Stimulated activated CD8-positive, alpha-beta memory T cell treated with anti-CD3 and anti-CD28 coated beads, Interleukin-4, amount 100 ng/mL, for 24 hours (primary cell): ENCODE results near the gene UBE2I.

ENCODE experiments used
- DNase-seq: peaks from one replicate; pipeline ENCODE4 v3.0.0-alpha.2; 2020; ENCODE audit warnings: low read depth

The UBE2I gene

GRCh38 chr16:1361685-1362360 lies 52.4 kb downstream of the UBE2I start:
- DNase-seq: no peak

DNA sequence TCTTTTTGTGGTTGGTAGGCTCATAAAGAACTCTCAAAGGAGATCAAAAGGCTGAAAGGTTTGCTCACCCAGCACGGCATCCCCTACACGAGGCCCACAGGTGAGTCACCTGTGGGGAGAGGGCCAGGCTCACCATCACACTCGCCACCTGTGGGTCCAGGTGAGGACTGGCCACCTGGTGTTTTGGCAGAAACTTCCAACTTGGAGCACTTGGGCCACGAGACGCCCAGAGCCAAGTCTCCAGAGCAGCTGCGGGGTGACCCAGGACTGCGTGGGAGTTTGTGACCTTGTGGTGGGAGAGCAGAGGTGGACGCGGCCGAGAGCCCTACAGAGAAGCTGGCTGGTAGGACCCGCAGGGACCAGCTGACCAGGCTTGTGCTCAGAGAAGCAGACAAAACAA lies 53.4 kb downstream of the UBE2I start:
- no peak for DNase-seq

DNA sequence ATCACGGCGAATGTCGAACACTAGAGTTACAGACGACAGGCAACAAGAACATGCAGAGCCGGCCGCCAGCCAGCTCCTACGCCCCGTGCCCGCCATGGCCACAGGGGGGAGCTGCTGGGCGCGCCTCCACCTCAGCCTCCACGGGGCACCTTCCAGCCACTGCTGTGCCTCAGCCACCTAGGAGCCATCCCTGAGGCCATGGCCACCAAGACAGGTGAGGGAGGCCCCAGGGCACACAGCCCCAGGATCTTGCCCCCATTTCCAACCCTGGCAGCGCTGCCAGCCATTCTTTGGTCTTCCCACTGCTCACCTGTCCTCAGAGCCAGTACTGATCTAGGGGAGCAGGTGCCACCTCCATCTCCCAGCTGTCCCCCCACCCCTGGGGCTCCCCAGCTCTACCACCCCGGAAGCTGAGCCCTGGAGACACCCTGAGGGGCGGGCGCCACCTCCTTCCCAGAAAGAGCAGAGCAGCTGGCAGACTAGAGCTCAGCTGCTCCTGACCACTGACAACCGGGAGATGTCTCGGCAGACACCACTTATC lies 54.1 kb downstream of the UBE2I start:
- peak; percentile 58 for DNase-seq

DNA sequence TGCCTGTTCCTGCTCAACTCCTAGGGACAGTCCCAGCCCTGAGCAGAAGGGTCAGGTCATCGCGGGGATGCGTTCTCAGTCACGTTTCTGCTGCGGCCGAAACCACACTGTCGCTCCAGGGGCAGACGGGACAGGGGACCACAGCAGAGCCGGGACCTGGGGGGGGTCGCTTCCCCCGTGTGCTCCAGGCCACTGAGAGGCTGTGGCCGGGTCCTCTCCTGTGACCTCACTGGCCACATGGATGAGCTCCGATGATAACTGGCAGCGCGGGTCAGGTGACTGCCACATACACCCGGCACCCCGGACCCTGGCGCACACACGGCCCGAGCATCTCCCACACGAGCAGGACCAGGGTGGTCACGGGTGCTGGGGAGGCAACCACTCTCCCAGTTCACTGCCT lies 55.1 kb downstream of the UBE2I start:
- DNase-seq: no peak

DNA sequence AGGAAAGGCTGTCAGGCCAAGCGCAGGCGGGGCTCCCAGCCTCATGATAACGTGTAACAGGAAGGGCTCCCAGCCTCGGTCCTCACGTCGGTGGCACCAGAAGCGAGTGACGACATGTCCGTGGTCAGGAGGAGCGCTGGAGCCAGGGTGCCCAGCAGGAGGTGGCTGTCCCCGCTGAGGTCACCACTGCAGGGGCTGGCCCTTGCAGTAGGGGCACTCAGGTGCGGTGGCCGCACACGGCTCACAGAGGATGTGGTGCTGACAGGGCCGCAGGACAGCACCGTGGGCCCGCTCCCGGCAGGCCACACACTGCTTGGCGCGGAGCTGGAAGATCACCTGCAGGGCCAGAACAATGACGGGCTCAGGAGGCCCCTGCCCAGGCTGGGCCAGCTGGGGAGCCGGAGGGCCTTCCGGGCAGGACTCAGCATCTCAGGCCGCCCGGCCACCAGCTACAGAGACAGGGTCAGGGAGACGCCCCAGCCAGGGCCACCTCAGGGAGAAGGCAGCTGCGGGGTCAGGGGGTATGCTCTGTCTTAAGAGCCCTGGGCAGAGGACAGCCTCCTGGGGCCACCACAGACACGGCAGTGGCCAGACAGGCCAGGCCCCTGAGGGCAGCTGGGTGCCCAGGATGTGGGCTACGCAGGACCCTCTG lies 56.8 kb downstream of the UBE2I start:
- DNase-seq: no peak

DNA sequence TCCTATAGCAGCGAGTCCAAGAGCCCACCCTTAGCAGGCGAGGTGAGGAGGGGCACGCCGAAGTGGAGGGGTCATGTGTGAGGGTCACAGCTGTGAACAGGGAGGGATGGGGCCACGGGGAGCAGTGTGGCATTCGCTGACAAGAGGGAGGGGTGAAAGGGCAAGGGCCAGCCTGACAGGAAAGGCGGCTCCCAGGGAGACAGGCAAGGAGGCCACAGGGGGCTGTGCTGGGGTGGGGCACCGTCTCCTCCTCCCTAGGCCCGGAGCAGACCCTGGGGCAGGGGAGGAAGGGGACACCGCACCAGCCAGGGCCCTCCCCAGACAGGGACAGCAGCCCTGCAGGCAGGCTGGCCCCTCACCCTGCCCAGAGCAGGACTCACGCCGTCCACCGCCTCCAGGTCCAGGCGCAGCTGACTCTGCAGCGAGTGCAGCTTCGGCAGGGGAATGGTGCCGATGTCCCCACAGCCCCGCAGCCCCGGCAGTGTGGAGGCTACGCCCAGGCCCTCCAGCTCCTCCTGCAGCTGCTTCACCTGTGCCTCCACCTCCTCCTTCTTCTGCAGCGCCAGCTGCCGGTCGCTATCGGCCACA lies 57.4 kb downstream of the UBE2I start:
- no peak for DNase-seq

GRCh38 chr16:1367486-1368174 lies 58.2 kb downstream of the UBE2I start:
- DNase-seq: no peak

DNA sequence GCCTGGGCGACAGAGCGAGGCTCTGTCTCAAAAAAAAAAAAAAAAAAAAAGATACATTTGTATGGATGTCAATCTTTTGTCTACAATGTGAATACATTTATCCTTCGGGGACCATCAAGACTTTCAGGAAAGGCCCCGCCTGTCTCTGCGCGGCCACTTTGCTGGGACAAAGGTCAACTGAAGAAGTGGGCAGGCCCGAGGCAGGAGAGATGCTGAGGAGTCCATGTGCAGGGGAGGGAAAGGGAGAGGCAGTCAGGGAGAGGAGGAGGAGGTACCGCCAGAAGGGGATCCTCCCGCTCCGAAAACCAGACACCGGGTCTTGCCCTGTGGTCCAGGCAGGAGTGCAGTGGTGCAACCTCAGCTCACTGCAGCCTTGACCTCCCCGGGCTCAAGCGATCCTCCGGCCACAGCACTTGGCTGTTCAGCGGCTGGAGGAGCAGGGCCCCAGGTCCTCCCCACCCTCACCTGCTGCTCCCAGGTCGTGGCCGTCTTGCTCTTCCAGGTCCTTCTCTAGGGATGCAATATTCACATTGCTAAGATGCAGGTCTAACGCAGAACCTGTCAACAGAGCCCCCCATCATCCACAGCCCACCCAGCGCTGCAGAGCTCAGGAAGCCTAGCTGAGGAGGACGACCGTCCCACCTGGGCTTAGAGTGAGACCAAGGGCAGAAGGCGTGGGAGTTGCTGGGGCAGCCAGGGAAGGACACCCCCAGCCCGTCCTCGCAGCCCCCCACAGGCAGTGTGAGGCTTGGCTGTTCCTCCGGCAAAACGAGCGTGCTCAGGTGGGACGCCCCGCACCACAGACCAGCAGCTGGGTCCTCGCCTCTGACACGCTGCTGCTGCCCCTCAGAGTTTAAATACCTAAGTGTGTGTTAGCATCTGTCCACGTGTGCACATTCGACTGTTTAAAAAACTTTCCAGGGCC lies 61.9 kb downstream of the UBE2I start:
- DNase-seq: no peak

GRCh38 chr16:1372292-1372950 lies 63.0 kb downstream of the UBE2I start:
- no peak for DNase-seq

DNA sequence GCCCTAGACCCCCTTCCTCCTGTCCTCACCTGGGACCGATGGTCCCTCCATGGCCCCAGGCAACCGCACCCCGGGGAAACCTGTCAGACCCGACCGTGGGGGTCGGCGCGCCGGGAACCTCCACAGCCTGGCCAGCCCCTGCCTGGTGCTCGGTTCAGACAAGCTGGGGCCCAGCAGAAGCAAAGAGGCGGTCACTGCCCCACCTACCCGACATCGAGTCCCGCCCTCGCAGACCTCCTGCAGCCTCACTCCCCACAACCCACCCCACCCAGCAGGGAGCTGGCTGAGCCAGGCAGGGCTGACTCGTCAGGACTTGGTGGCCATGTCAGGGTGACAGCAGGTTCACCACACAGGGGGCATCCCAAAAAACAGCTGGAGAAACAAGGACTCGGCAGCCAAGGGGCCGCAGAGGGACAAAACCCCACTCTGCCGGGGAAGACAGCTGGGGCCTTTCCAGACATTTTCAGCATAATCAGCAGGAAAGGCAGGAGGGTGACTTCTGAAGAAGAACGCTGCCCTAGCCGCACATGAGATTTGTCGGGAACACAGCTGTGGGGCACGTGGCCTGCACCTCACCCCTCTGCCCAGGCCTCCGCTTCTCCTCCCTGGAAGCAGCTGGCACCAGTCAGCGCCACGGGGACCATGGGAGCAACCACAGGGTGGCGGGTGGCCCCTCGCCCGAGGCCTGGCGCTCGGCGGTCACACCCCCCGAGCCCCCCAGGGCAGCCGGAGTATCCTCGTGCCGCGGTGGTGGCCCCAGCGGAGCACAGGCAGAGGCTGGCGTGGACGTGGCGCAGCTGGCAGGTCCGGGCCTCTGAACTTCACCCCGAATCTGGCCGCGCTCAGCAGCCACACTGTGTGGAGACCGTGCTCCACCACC lies 65.2 kb downstream of the UBE2I start:
- DNase-seq: no peak

DNA sequence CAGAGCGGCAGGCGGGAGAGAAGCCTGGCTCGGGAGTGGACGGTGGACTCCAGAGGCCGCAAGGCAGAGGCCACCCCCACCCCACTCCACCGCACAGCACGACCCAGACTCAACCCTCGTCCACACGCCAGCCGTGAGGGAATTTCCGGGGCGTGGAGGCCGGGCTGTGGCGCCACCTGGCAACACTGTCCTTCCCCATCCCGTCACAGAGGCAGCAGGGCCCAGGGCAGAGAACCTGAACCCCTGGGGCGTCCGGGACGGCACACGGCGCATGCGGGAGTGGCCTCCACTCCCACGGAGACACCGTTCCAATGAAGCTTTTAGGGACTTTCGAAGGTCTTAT lies 65.8 kb downstream of the UBE2I start:
- DNase-seq: no peak

- no peak for DNase-seq
Observed at GRCh38 chr16:1375741-1376410, 66.4 kb downstream of the UBE2I start.
